KMS-11 (cell line): ENCODE results near the gene JAM3.

Source experiments
- H2AFZ ChIP-seq: fragments of 200-600 bp; sonication (generic); 2 replicates; pipeline ENCODE4 v1.6.1; 2016; ENCODE audit warnings: antibody characterized with exemption, mixed run types, low read depth
- H3K27ac ChIP-seq: fragments of 200-600 bp; sonication (generic); 2 replicates; pipeline ENCODE4 v1.6.1; 2016; ENCODE audit warnings: mild to moderate bottlenecking, mixed run types
- H3K27me3 ChIP-seq: fragments of 200-600 bp; sonication (generic); 2 replicates; pipeline ENCODE4 v1.6.1; 2017; ENCODE audit warnings: mild to moderate bottlenecking, low read depth, mixed run types, moderate library complexity; ENCODE audit not compliant: insufficient read depth
- H3K36me3 ChIP-seq: fragments of 200-600 bp; sonication (generic); 2 replicates; pipeline ENCODE4 v1.6.1; 2017; ENCODE audit warnings: mild to moderate bottlenecking, mixed run types; ENCODE audit not compliant: insufficient read depth
- H3K4me1 ChIP-seq: fragments of 200-600 bp; sonication (generic); 2 replicates; pipeline ENCODE4 v1.6.1; 2016; ENCODE audit warnings: mild to moderate bottlenecking, low read depth, mixed run types; ENCODE audit not compliant: poor library complexity, severe bottlenecking
- H3K4me2 ChIP-seq: fragments of 200-600 bp; sonication (generic); 2 replicates; pipeline ENCODE4 v1.7.0; 2016; ENCODE audit warnings: mild to moderate bottlenecking, mixed run types
- H3K4me3 ChIP-seq: fragments of 200-600 bp; sonication (generic); IDR thresholded peaks from 2 replicates; pipeline ENCODE4 v1.6.1; 2017; ENCODE audit warnings: low read depth, low read length, mixed read lengths; ENCODE audit not compliant: insufficient read depth
- H3K79me2 ChIP-seq: fragments of 200-600 bp; sonication (generic); 2 replicates; pipeline ENCODE4 v1.6.1; 2016; ENCODE audit warnings: low read depth, mixed run types; ENCODE audit not compliant: insufficient read depth
- H3K9ac ChIP-seq: fragments of 200-600 bp; sonication (generic); 2 replicates; pipeline ENCODE4 v1.6.1; 2016; ENCODE audit warnings: mild to moderate bottlenecking, mixed run types
- H4K20me1 ChIP-seq: fragments of 200-600 bp; sonication (generic); 2 replicates; pipeline ENCODE4 v1.6.1; 2016; ENCODE audit warnings: mild to moderate bottlenecking, mixed run types; ENCODE audit not compliant: insufficient read depth
- CTCF ChIP-seq: fragments of 200-600 bp; sonication (generic); conservative IDR thresholded peaks from 2 replicates; pipeline ENCODE4 v1.6.1; 2017; ENCODE audit warnings: low read depth, mild to moderate bottlenecking, antibody characterized with exemption, low read length, moderate library complexity, mixed read lengths

Gene JAM3

GRCh38 chr11:134044514-134045284 lies 24.2 kb upstream of the JAM3 start:
- Histone ChIP-seq H4K20me1 (no peaks in the 10 kb centered on the region), H3K4me3 (no peak overlapping the region), H3K9ac (no peak overlapping the region), H3K27me3 (no peaks in the 10 kb centered on the region), H3K4me2 (no peak overlapping the region), H3K4me1 (no peaks in the 10 kb centered on the region), H3K27ac (no peak overlapping the region), H2AFZ (no peak overlapping the region), H3K36me3 (no peaks in the 10 kb centered on the region), H3K79me2 (no peaks in the 10 kb centered on the region)
- TF ChIP-seq CTCF: no peak

GRCh38 chr11:134045799-134046635 lies 22.9 kb upstream of the JAM3 start:
- no peak overlapping the region for H3K27ac ChIP-seq
- no peak overlapping the region for H3K4me2 ChIP-seq
- no peaks in the 10 kb centered on the region for H3K27me3 ChIP-seq
- no peaks in the 10 kb centered on the region for H3K79me2 ChIP-seq
- H3K4me1 ChIP-seq: no peaks in the 10 kb centered on the region
- no peak overlapping the region for H2AFZ ChIP-seq
- no peaks in the 10 kb centered on the region for H3K36me3 ChIP-seq
- H3K9ac ChIP-seq: no peak overlapping the region
- TF ChIP-seq CTCF: no peak
- no peaks in the 10 kb centered on the region for H4K20me1 ChIP-seq
- no peak overlapping the region for H3K4me3 ChIP-seq

GRCh38 chr11:134046681-134047449 lies 22.0 kb upstream of the JAM3 start:
- H3K4me2 ChIP-seq: no peak overlapping the region
- no peak overlapping the region for H3K27ac ChIP-seq
- H3K79me2 ChIP-seq: no peaks in the 10 kb centered on the region
- TF ChIP-seq CTCF: no peak
- H4K20me1 ChIP-seq: no peaks in the 10 kb centered on the region
- H2AFZ ChIP-seq: no peak overlapping the region
- H3K4me1 ChIP-seq: no peaks in the 10 kb centered on the region
- H3K9ac ChIP-seq: no peak overlapping the region
- no peaks in the 10 kb centered on the region for H3K27me3 ChIP-seq
- no peak overlapping the region for H3K4me3 ChIP-seq
- H3K36me3 ChIP-seq: no peaks in the 10 kb centered on the region

GRCh38 chr11:134047586-134047999 lies 21.3 kb upstream of the JAM3 start:
- Histone ChIP-seq H3K79me2 (no peaks in the 10 kb centered on the region), H2AFZ (no peak overlapping the region), H4K20me1 (no peaks in the 10 kb centered on the region), H3K9ac (no peak overlapping the region), H3K4me3 (no peak overlapping the region), H3K27me3 (no peaks in the 10 kb centered on the region), H3K4me2 (no peak overlapping the region), H3K4me1 (no peaks in the 10 kb centered on the region), H3K27ac (no peak overlapping the region), H3K36me3 (no peaks in the 10 kb centered on the region)
- no peak for TF ChIP-seq CTCF
